Measurements from ENCODE around the gene RIN2. TPM values are rescaled to one million over a fixed set of nuclear protein-coding genes. Genes with fewer than 3 reads are reported as not detected.

Gene RIN2
- total RNA-seq, 1 experiment from 2014 or later = 36.7 TPM

- H3K36me3 ChIP-seq (ENCODE audit: control insufficient read depth, insufficient read depth, low read length) = no peaks in the 10 kb centered on the region
- CTCF ChIA-PET = no interaction called here
- Mint-ChIP-seq H3K27me3 (ENCODE audit: insufficient read depth, unreplicated experiment) (no peaks in the 10 kb centered on the region), H3K4me1 (ENCODE audit: low read depth, unreplicated experiment) (no peaks in the 10 kb centered on the region), H3K27ac (ENCODE audit: unreplicated experiment) (no peak overlapping the region), H3K9me3 (ENCODE audit: unreplicated experiment) (no peaks in the 10 kb centered on the region), H3K4me3 (ENCODE audit: unreplicated experiment) (no peak overlapping the region), H3K36me3 (ENCODE audit: insufficient read depth, unreplicated experiment) (no peaks in the 10 kb centered on the region)
- POLR2A ChIA-PET = no interaction called here
- intact Hi-C loops (cut with micrococcal nuclease; ENCODE audit: unreplicated experiment) = no loop called here
- H3K4me1 ChIP-seq = no peaks in the 10 kb centered on the region
- DNase-seq = no peak
- no peaks in the 10 kb centered on the region for H3K27me3 ChIP-seq (replicated peaks; ENCODE audit: control insufficient read depth, insufficient read depth, low read length)
- no peak overlapping the region for H3K4me3 ChIP-seq (ENCODE audit: low read depth, low read length)
- no peaks in the 10 kb centered on the region for H3K9me3 ChIP-seq
- no TSS peak for BruUV-seq (replicated peaks)
- TF ChIP-seq, protein P1, sequence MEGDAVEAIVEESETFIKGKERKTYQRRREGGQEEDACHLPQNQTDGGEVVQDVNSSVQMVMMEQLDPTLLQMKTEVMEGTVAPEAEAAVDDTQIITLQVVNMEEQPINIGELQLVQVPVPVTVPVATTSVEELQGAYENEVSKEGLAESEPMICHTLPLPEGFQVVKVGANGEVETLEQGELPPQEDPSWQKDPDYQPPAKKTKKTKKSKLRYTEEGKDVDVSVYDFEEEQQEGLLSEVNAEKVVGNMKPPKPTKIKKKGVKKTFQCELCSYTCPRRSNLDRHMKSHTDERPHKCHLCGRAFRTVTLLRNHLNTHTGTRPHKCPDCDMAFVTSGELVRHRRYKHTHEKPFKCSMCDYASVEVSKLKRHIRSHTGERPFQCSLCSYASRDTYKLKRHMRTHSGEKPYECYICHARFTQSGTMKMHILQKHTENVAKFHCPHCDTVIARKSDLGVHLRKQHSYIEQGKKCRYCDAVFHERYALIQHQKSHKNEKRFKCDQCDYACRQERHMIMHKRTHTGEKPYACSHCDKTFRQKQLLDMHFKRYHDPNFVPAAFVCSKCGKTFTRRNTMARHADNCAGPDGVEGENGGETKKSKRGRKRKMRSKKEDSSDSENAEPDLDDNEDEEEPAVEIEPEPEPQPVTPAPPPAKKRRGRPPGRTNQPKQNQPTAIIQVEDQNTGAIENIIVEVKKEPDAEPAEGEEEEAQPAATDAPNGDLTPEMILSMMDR (IDR thresholded peaks at IDR 0.05; ENCODE audit: insufficient read depth in 1 of 2, low read depth in 1 of 2, low read length in 1 of 2, severe bottlenecking in 1 of 2, unreplicated experiment in 1 of 2) = no peak
Observed at GRCh38 chr20:19725373-19725772, 32.7 kb upstream of the RIN2 start.

- no peaks in the 10 kb centered on the region for H3K9me3 ChIP-seq
- CTCF ChIA-PET = no interaction called here
- H3K4me1 ChIP-seq = no peaks in the 10 kb centered on the region
- H3K36me3 ChIP-seq (ENCODE audit: control insufficient read depth, insufficient read depth, low read length) = no peaks in the 10 kb centered on the region
- no peaks in the 10 kb centered on the region for H3K27me3 ChIP-seq (replicated peaks; ENCODE audit: control insufficient read depth, insufficient read depth, low read length)
- no peak overlapping the region for H3K4me3 ChIP-seq (ENCODE audit: low read depth, low read length)
- H3K27ac Mint-ChIP-seq (ENCODE audit: unreplicated experiment) = no peak overlapping the region
- intact Hi-C loops (cut with micrococcal nuclease; ENCODE audit: unreplicated experiment) = no loop called here
- no peaks in the 10 kb centered on the region for H3K36me3 Mint-ChIP-seq (ENCODE audit: insufficient read depth, unreplicated experiment)
- no TSS peak for BruUV-seq (replicated peaks)
- TF ChIP-seq, protein P1 (IDR thresholded peaks at IDR 0.05; ENCODE audit: insufficient read depth in 1 of 2, low read depth in 1 of 2, low read length in 1 of 2, severe bottlenecking in 1 of 2, unreplicated experiment in 1 of 2) = no peak
- H3K4me1 Mint-ChIP-seq (ENCODE audit: low read depth, unreplicated experiment) = no peaks in the 10 kb centered on the region
- no peak for DNase-seq
- no peak overlapping the region for H3K4me3 Mint-ChIP-seq (ENCODE audit: unreplicated experiment)
- no peaks in the 10 kb centered on the region for H3K9me3 Mint-ChIP-seq (ENCODE audit: unreplicated experiment)
- H3K27me3 Mint-ChIP-seq (ENCODE audit: insufficient read depth, unreplicated experiment) = no peaks in the 10 kb centered on the region
- POLR2A ChIA-PET = no interaction called here
Observed at GRCh38 chr20:19725814-19726525, 32.1 kb upstream of the RIN2 start.

DNA sequence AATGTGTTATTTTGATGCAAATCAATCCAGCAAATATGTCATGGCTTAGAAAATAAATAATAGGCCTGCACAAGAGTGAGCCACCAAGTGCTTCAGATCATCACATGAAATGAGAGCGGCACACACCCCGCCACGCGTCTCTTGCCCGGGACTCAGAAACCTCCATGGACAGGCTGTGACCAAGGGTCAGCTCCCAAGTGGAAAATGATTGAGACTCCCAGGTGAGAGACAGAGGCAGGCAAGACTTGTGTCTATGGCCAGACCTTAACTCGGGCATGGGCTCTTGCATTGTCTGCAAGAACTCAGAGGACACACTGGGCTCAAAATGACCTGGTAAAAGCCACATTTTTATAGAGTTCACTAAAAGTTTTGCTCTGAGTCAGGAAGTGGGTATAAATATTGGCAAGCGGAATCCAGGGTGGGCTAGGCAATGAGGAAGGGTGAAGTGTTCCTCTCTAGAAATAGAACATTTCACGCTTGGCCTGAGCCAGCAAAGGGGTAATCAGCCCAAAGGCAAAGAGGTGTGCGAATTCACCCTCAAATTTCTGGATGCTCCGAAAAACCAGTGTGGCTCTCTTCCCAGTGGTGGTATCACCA lies 30.7 kb upstream of the RIN2 start:
- H3K9me3 ChIP-seq = no peaks in the 10 kb centered on the region
- Mint-ChIP-seq H3K4me3 (ENCODE audit: unreplicated experiment) (no peak overlapping the region), H3K27me3 (ENCODE audit: insufficient read depth, unreplicated experiment) (no peaks in the 10 kb centered on the region), H3K36me3 (ENCODE audit: insufficient read depth, unreplicated experiment) (no peaks in the 10 kb centered on the region), H3K9me3 (ENCODE audit: unreplicated experiment) (no peaks in the 10 kb centered on the region), H3K4me1 (ENCODE audit: low read depth, unreplicated experiment) (no peaks in the 10 kb centered on the region), H3K27ac (ENCODE audit: unreplicated experiment) (no peak overlapping the region)
- TF ChIP-seq, protein P1 (IDR thresholded peaks at IDR 0.05; ENCODE audit: insufficient read depth in 1 of 2, low read depth in 1 of 2, low read length in 1 of 2, severe bottlenecking in 1 of 2, unreplicated experiment in 1 of 2) = no peak
- no peak for DNase-seq
- CTCF ChIA-PET = no interaction called here
- H3K27me3 ChIP-seq (replicated peaks; ENCODE audit: control insufficient read depth, insufficient read depth, low read length) = no peaks in the 10 kb centered on the region
- H3K4me3 ChIP-seq (ENCODE audit: low read depth, low read length) = no peak overlapping the region
- intact Hi-C loops (cut with micrococcal nuclease; ENCODE audit: unreplicated experiment) = no loop called here
- no peaks in the 10 kb centered on the region for H3K4me1 ChIP-seq
- BruUV-seq (replicated peaks) = no TSS peak
- H3K36me3 ChIP-seq (ENCODE audit: control insufficient read depth, insufficient read depth, low read length) = no peaks in the 10 kb centered on the region
- POLR2A ChIA-PET = no interaction called here
